Breast epithelium (tissue), 3 donors: Measurements from ENCODE around the gene CASZ1.

Experiments used
- CTCF ChIP-seq, 3 donors: fragments of 450-650 bp; IDR thresholded peaks; one replicate each; pipeline ENCODE4 v1.5.1; 2016 to 2017; ENCODE audit warnings: antibody characterized with exemption in 3 of 3, mild to moderate bottlenecking in 3 of 3, moderate library complexity in 3 of 3
- POLR2A ChIP-seq: fragments of 450-650 bp; IDR thresholded peaks from one replicate; pipeline ENCODE4 v1.6.1; 2016; ENCODE audit warnings: antibody characterized with exemption, mild to moderate bottlenecking, moderate library complexity
- POLR2AphosphoS5 ChIP-seq, 3 donors: sonication (generic); formaldehyde crosslinking; IDR thresholded peaks; one replicate each; pipeline ENCODE4 v1.6.1; 2017; ENCODE audit warnings: antibody characterized with exemption in 3 of 3

GRCh38 chr1:10626791-10627410, 169.5 kb downstream of the CASZ1 start:
- no peak for TF ChIP-seq POLR2AphosphoS5 (IDR thresholded peaks at IDR 0.05)
- no peak for TF ChIP-seq CTCF (IDR thresholded peaks at IDR 0.05)
- no peak for TF ChIP-seq POLR2A
